ENCODE measurements around the gene SYCP2L. TPM values are rescaled to one million over a fixed set of nuclear protein-coding genes. Genes with fewer than 3 reads are reported as not detected.
"Not testable (repeated sequence)": the region's sequence is repeated elsewhere in the genome, so short reads cannot be mapped to it uniquely, and the experiment has no call there.

SYCP2L gene
- total and polyA plus RNA-seq, 2 donors: 0.43 to 0.99 TPM

DNA sequence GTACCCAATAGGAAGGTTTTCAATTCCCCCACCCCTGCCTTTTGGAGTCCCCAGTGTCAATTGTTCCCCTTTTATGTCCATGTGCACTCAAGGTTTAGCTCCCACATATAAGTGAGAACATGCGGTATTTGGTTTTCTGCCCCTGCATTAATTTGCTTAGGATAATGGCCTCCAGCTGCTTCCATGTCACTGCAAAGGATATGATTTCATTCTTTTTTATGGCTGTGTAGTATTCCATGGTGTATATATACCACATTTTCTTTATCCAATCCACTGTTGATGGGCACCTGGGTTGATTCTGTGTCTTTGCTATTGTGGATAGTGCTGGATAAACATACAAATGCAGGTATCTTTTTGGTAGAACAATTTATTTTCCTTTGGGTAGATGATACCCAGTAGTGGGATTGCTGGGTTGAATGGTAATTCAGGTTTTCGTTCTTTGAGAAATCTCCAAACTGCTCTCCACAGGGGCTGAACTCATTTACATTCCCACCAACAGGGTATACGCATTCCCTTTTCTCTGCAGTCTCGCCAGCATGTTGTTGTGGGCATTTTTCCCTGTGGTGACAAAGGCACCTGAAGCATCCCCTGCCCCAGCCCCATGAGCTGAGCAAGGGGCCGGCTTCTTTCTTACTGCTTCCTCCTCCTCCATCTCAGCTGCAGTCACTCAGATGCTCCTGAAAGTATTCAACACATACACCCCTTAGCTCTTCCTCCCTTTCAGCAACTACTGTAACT is 90.5 kb downstream of the SYCP2L start:
- Histone ChIP-seq H3K36me3 (ENCODE audit: control insufficient read depth in 2 of 2, insufficient read depth in 2 of 2, low read length in 1 of 2) (no peaks in the 10 kb centered on the region), H3K9me3 (ENCODE audit: control insufficient read depth in 2 of 2, insufficient read depth in 1 of 2, low read length in 1 of 2) (no peaks in the 10 kb centered on the region), H3K27me3 (ENCODE audit: control insufficient read depth in 2 of 2, insufficient read depth in 1 of 2, low read length in 1 of 2) (no peaks in the 10 kb centered on the region), H3K27ac (ENCODE audit: low read depth in 1 of 2, low read length in 1 of 2) (no peak overlapping the region), H3K4me1 (ENCODE audit: control insufficient read depth in 2 of 2, insufficient read depth in 2 of 2, low read length in 2 of 2) (no peaks in the 10 kb centered on the region), H3K4me3 (ENCODE audit: low read length in 2 of 2) (no peak overlapping the region)
- WGBS: 94% methylated on average over 5 of the region's 5 CpGs
- DNase-seq (ENCODE audit: low read depth in 6 of 9, low spot score in 9 of 9): no peak

DNA sequence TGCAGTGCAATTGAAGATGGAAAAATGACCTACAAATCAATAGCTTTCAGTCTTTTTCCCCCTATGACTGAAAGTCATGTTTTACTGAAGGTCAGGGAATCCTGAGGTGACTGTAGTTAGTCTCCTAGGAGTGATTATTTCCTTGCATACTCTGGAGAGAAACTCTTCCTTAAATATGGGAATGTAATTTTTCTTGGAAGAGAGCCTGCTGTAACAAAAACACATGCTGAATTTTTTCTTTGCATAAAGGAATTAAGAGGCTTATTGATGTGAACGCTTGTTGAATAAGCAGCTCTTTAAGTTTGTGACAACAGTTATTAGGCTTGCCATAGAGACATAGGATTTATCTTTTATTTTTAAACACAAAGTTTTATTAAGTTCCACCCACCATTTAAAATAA is 92.8 kb downstream of the SYCP2L start:
- H3K4me3 ChIP-seq (ENCODE audit: low read length in 2 of 2): no peak overlapping the region
- no peaks in the 10 kb centered on the region for H3K4me1 ChIP-seq (ENCODE audit: control insufficient read depth in 2 of 2, insufficient read depth in 2 of 2, low read length in 2 of 2)
- H3K36me3 ChIP-seq (ENCODE audit: control insufficient read depth in 2 of 2, insufficient read depth in 2 of 2, low read length in 1 of 2): no peaks in the 10 kb centered on the region
- no peaks in the 10 kb centered on the region for H3K9me3 ChIP-seq (ENCODE audit: control insufficient read depth in 2 of 2, insufficient read depth in 1 of 2, low read length in 1 of 2)
- DNase-seq (ENCODE audit: low read depth in 6 of 9, low spot score in 9 of 9): no peak
- WGBS: 96% methylated on average over 1 of the region's 1 CpG
- no peaks in the 10 kb centered on the region for H3K27me3 ChIP-seq (ENCODE audit: control insufficient read depth in 2 of 2, insufficient read depth in 1 of 2, low read length in 1 of 2)
- H3K27ac ChIP-seq (ENCODE audit: low read depth in 1 of 2, low read length in 1 of 2): no peak overlapping the region

DNA sequence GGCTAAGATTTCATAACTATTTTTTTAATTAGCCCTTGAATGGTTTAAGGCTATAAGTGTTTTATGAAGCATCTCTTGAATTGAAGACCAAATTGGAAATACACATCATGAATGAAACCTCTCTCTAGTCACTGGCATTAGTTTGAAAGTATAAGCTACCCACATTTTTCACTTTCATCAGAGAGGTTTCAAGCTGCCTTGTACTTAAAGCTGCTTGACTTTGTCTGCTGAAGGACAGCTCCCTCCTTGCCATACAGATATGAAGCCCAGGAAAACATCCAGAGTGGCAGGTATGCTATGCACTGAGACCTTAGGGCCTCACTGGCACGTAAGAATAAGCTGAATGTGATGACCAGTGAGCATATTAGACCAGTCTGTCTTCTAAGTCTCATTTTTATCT is 94.6 kb downstream of the SYCP2L start:
- WGBS: 88% methylated on average over 1 of the region's 1 CpG
- Histone ChIP-seq H3K27me3 (ENCODE audit: control insufficient read depth in 2 of 2, insufficient read depth in 1 of 2, low read length in 1 of 2) (no peaks in the 10 kb centered on the region), H3K9me3 (ENCODE audit: control insufficient read depth in 2 of 2, insufficient read depth in 1 of 2, low read length in 1 of 2) (no peaks in the 10 kb centered on the region), H3K27ac (ENCODE audit: low read depth in 1 of 2, low read length in 1 of 2) (no peak overlapping the region), H3K36me3 (ENCODE audit: control insufficient read depth in 2 of 2, insufficient read depth in 2 of 2, low read length in 1 of 2) (no peaks in the 10 kb centered on the region), H3K4me3 (ENCODE audit: low read length in 2 of 2) (no peak overlapping the region), H3K4me1 (ENCODE audit: control insufficient read depth in 2 of 2, insufficient read depth in 2 of 2, low read length in 2 of 2) (no peaks in the 10 kb centered on the region)
- DNase-seq (ENCODE audit: low read depth in 6 of 9, low spot score in 9 of 9): no peak

DNA sequence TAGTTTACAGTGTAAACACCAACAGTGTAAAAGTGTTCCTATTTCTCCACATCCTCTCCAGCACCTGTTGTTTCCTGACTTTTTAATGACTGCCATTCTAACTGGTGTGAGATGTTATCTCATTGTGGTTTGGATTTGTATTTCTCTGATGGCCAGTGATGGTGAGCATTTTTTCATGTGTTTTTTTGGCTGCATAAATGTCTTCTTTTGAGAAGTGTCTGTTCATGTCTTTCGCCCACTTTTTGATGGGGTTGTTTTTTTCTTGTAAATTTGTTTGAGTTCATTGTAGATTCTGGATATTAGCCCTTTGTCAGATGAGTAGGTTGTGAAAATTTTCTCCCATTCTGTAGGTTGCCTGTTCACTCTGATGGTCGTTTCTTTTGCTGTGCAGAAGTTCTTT is 98.1 kb downstream of the SYCP2L start:
- not testable (repeated sequence) for H3K36me3 ChIP-seq (ENCODE audit: control insufficient read depth in 2 of 2, insufficient read depth in 2 of 2, low read length in 1 of 2); H3K27ac ChIP-seq (ENCODE audit: low read depth in 1 of 2, low read length in 1 of 2); H3K27me3 ChIP-seq (ENCODE audit: control insufficient read depth in 2 of 2, insufficient read depth in 1 of 2, low read length in 1 of 2); DNase-seq (ENCODE audit: low read depth in 6 of 9, low spot score in 9 of 9); H3K9me3 ChIP-seq (ENCODE audit: control insufficient read depth in 2 of 2, insufficient read depth in 1 of 2, low read length in 1 of 2); H3K4me1 ChIP-seq (ENCODE audit: control insufficient read depth in 2 of 2, insufficient read depth in 2 of 2, low read length in 2 of 2); H3K4me3 ChIP-seq (ENCODE audit: low read length in 2 of 2)
- 88% methylated on average over 2 of the region's 2 CpGs for WGBS

DNA sequence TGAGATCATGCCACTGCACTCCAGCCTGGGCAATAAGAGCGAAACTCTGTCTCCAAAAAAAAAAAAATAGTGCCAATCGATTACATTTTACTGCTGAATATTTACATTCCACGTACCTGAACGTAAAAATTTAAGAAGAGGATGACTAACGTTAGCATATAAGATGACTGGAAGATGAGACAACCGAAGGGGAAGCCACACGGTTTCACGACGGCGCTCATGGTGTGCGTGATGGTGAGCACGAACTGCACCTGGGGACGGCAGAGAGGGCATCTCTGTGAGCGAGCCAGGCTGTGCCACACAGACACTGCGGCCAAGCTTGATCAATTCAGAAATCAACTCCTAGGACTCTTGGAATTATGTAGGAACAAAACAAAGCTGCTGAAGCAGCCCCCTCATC is 102.7 kb downstream of the SYCP2L start:
- DNase-seq (ENCODE audit: low read depth in 6 of 9, low spot score in 9 of 9): no peak
- H3K27ac ChIP-seq (ENCODE audit: low read depth in 1 of 2, low read length in 1 of 2): no peak overlapping the region
- H3K36me3 ChIP-seq (ENCODE audit: control insufficient read depth in 2 of 2, insufficient read depth in 2 of 2, low read length in 1 of 2): no peaks in the 10 kb centered on the region
- no peaks in the 10 kb centered on the region for H3K27me3 ChIP-seq (ENCODE audit: control insufficient read depth in 2 of 2, insufficient read depth in 1 of 2, low read length in 1 of 2)
- no peaks in the 10 kb centered on the region for H3K9me3 ChIP-seq (ENCODE audit: control insufficient read depth in 2 of 2, insufficient read depth in 1 of 2, low read length in 1 of 2)
- WGBS: 95% methylated on average over 15 of the region's 15 CpGs
- no peak overlapping the region for H3K4me3 ChIP-seq (ENCODE audit: low read length in 2 of 2)
- no peaks in the 10 kb centered on the region for H3K4me1 ChIP-seq (ENCODE audit: control insufficient read depth in 2 of 2, insufficient read depth in 2 of 2, low read length in 2 of 2)

- 75% methylated on average over 2 of the region's 2 CpGs for WGBS
These were observed 104.3 kb downstream of the SYCP2L start for GRCh38 chr6:10991115-10991514.

GRCh38 chr6:10993896-10994295 is 107.0 kb downstream of the SYCP2L start:
- no peaks in the 10 kb centered on the region for H3K27me3 ChIP-seq (ENCODE audit: control insufficient read depth in 2 of 2, insufficient read depth in 1 of 2, low read length in 1 of 2)
- H3K9me3 ChIP-seq (ENCODE audit: control insufficient read depth in 2 of 2, insufficient read depth in 1 of 2, low read length in 1 of 2): no peaks in the 10 kb centered on the region
- WGBS: 97% methylated on average over 8 of the region's 8 CpGs
- DNase-seq (ENCODE audit: low read depth in 6 of 9, low spot score in 9 of 9): no peak
- H3K4me1 ChIP-seq (ENCODE audit: control insufficient read depth in 2 of 2, insufficient read depth in 2 of 2, low read length in 2 of 2): no peaks in the 10 kb centered on the region
- H3K36me3 ChIP-seq (ENCODE audit: control insufficient read depth in 2 of 2, insufficient read depth in 2 of 2, low read length in 1 of 2): no peaks in the 10 kb centered on the region
- H3K4me3 ChIP-seq (ENCODE audit: low read length in 2 of 2): no peak overlapping the region
- no peak overlapping the region for H3K27ac ChIP-seq (ENCODE audit: low read depth in 1 of 2, low read length in 1 of 2)

More at GRCh38 chr6:10991115-10991514, 104.3 kb downstream of the SYCP2L start:
- H3K4me3 ChIP-seq (ENCODE audit: low read length in 2 of 2): no peak overlapping the region
- no peak overlapping the region for H3K27ac ChIP-seq (ENCODE audit: low read depth in 1 of 2, low read length in 1 of 2)
- no peak for DNase-seq (ENCODE audit: low read depth in 6 of 9, low spot score in 9 of 9)
- no peaks in the 10 kb centered on the region for H3K36me3 ChIP-seq (ENCODE audit: control insufficient read depth in 2 of 2, insufficient read depth in 2 of 2, low read length in 1 of 2)
- H3K9me3 ChIP-seq (ENCODE audit: control insufficient read depth in 2 of 2, insufficient read depth in 1 of 2, low read length in 1 of 2): no peaks in the 10 kb centered on the region
- no peaks in the 10 kb centered on the region for H3K27me3 ChIP-seq (ENCODE audit: control insufficient read depth in 2 of 2, insufficient read depth in 1 of 2, low read length in 1 of 2)
- H3K4me1 ChIP-seq (ENCODE audit: control insufficient read depth in 2 of 2, insufficient read depth in 2 of 2, low read length in 2 of 2): no peaks in the 10 kb centered on the region

GRCh38 chr6:10995114-10995707 is 108.4 kb downstream of the SYCP2L start:
- no peak for DNase-seq (ENCODE audit: low read depth in 6 of 9, low spot score in 9 of 9)
- H3K27me3 ChIP-seq (ENCODE audit: control insufficient read depth in 2 of 2, insufficient read depth in 1 of 2, low read length in 1 of 2): no peaks in the 10 kb centered on the region
- no peaks in the 10 kb centered on the region for H3K36me3 ChIP-seq (ENCODE audit: control insufficient read depth in 2 of 2, insufficient read depth in 2 of 2, low read length in 1 of 2)
- H3K27ac ChIP-seq (ENCODE audit: low read depth in 1 of 2, low read length in 1 of 2): no peak overlapping the region
- WGBS: 77% methylated on average over 4 of the region's 4 CpGs
- H3K4me3 ChIP-seq (ENCODE audit: low read length in 2 of 2): no peak overlapping the region
- no peaks in the 10 kb centered on the region for H3K9me3 ChIP-seq (ENCODE audit: control insufficient read depth in 2 of 2, insufficient read depth in 1 of 2, low read length in 1 of 2)
- no peaks in the 10 kb centered on the region for H3K4me1 ChIP-seq (ENCODE audit: control insufficient read depth in 2 of 2, insufficient read depth in 2 of 2, low read length in 2 of 2)

DNA sequence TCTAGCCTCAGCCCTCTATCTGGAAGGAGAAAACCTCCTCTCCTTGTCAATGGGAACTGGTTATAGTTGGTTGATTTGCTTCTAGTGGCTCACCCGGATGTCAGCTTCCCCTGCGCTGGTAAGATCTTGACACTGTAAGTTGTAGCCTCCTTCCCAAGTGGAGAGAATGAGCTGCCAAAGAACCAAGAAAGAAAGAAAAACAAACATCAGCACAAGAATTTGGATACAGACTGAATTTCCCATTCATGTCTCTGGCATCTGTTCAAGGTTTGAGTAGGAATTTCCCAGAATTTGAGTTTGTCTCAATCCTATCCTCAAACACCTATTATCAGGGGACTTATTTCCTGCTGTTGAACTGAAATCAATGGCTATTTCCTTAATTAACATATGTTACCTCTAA is 113.1 kb downstream of the SYCP2L start:
- Histone ChIP-seq H3K27me3 (ENCODE audit: control insufficient read depth in 2 of 2, insufficient read depth in 1 of 2, low read length in 1 of 2) (peaks cover 0 to 4% of the 10 kb centered on the region in 2 donors), H3K4me3 (ENCODE audit: low read length in 2 of 2) (no peak overlapping the region), H3K9me3 (ENCODE audit: control insufficient read depth in 2 of 2, insufficient read depth in 1 of 2, low read length in 1 of 2) (no peaks in the 10 kb centered on the region), H3K27ac (ENCODE audit: low read depth in 1 of 2, low read length in 1 of 2) (no peak overlapping the region), H3K36me3 (ENCODE audit: control insufficient read depth in 2 of 2, insufficient read depth in 2 of 2, low read length in 1 of 2) (no peaks in the 10 kb centered on the region), H3K4me1 (ENCODE audit: control insufficient read depth in 2 of 2, insufficient read depth in 2 of 2, low read length in 2 of 2) (no peaks in the 10 kb centered on the region)
- no peak for DNase-seq (ENCODE audit: low read depth in 6 of 9, low spot score in 9 of 9)
- 97% methylated on average over 2 of the region's 2 CpGs for WGBS

All from thymus (tissue), 11 donors.